HG03558 (cell line): Measurements from ENCODE around the gene CLPTM1.
"Not testable (repeated sequence)": the region's sequence is repeated elsewhere in the genome, so short reads cannot be mapped to it uniquely, and the experiment has no call there.

ENCODE experiments used
- ATAC-seq: cut with Tn5 transposase; IDR thresholded peaks from one replicate; pipeline ENCODE4 v1.9.1; 2021; ENCODE audit warnings: moderate number of reproducible peaks; ENCODE audit not compliant: unreplicated experiment; ENCODE audit errors: extremely low read depth

The CLPTM1 gene

DNA sequence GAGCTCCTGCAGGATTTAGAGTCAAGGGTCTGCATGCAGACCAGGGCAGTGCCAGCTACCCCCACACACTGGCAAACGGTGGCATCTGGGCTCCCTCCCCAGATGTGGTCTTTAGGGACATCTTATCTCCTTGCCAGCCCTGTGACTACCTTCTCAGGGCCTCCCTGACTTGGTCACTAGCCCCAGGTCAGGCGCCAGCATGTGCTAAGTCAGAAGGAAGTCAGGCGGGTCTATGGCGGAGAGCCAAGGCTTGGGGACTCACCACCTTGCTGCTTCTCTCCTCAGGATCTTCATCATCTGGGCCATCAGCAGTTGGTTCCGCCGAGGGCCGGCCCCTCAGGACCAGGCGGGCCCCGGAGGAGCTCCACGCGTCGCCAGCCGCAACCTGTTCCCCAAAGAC, 17.6 kb downstream of the CLPTM1 start:
- ATAC-seq: no peak

DNA sequence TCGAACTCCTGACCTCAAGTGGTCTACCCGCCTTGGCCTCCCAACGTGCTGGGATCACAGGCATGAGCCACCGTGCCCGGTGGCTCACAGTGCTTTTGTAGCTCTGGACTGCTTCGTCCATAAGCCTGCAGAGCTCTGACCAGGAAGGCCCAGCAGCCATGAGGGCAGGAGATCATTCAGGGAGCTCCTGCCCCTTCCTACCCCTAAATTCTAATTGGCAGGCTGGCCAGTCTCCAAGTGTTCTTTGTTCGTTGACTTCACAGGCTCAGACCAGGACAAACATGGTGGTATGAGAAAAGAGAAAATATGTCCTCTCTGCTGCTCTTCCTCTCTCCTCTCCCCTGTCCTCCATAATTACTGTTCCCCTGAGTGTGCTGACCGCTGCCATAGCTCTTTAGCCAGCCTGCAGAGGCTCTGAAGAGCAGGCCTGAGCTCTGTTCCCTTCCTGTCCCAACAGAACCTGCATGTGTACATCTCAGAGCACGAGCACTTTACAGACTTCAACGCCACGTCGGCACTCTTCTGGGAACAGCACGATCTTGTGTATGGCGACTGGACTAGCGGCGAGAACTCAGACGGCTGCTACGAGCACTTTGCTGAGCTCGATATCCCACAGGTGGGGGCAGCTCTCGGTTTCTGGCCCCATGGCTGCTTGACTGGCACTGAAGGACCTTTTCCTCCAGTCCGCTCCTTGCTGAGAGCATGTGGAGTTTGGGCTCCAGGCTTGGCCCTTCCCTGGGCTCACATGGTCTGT, 19.0 kb downstream of the CLPTM1 start:
- no peak for ATAC-seq

DNA sequence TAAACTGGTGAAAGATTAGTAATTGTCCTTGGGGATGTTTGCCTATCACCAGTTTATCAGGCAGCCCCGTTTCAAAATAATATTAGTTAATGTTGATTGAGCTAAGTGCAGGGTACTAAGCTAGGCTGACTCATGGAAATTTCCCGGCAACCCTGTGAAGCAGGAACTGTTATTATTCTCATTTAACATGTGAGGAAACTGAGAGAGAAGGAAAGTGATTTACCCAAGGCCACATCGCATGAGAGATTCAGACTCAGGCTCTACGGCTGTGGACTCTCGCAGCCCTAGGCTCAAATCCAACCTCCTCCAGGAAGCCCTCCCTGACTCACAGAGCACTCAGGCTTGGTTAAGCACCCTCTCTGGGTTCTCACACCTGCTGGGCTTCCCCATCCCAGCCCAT, 19.7 kb downstream of the CLPTM1 start:
- ATAC-seq: no peak

DNA sequence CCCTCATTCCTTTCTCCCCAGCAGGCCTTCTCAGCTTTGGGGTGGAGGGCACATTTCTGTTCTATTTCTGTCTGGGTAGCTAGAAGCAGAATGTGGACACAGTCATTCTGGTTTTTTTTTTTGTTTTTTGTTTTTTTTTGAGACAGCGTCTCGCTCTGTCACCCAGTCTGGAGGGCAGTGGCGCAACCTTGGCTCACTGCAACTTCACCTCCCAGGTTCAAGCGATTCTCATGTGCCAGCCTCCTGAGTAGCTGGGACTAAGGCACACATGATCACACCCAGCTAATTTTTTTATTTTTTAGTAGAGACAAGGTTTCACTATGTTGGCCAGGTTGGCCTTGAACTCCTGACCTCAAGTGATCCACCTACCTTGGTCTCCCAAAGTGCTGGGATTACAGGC, 20.3 kb downstream of the CLPTM1 start:
- ATAC-seq: no peak

DNA sequence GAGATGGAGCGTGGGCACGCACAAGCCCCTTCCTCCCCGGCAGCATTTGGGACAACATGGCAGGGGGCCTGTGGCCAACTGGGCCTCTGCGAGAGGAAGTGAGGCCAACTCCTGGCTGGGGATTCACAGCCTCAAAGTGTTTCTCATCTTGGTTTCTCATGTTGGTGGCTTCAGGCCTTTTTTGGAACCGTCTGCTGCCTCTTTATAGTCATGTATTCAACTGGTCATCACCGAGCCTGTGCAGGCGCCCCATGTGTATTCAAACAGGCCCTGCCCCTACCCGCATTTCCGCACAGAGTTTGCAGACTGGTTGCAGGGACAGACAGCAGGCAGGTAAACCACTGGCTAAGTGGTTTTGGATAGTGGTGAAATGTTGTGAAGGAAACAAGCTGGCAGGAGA, 28.8 kb downstream of the CLPTM1 start:
- no peak for ATAC-seq

DNA sequence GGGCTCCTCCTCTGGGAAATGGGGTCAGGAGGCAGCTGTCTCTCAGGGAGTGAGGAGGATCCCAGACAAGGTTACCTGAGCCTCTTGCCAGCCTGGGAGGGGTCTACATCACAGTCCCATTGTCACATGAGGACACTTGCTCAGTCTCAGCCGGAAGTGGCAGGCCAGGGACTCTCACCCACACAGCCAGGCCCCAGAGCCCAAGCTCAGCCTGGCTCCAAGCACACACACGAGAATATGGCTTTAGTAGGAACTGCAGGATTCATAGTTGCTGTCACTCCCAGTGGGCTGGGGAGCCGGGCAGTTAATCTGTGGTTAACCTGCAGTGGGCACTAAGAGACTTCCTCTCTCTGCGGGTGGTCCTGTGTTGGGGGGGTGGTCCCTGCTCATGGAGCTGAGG, 30.3 kb downstream of the CLPTM1 start:
- no peak for ATAC-seq

DNA sequence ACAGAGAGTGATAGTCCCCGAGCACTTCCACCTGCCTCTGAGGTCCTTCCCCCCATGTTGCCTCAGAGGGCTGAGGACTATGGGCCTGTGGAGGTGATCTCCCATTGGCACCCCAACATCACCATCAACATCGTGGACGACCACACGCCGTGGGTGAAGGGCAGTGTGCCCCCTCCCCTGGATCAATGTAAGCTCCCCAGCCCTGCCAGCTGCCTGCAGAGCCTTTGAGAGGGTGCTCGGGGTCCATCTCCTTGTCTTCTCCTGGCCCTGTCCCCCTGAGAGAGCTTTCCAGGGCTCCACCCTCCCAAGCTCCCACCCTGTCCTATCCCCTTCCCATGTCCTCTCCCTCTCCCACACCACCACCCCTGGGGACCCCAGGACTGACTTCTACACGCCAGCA, 31.2 kb downstream of the CLPTM1 start:
- ATAC-seq: no peak

DNA sequence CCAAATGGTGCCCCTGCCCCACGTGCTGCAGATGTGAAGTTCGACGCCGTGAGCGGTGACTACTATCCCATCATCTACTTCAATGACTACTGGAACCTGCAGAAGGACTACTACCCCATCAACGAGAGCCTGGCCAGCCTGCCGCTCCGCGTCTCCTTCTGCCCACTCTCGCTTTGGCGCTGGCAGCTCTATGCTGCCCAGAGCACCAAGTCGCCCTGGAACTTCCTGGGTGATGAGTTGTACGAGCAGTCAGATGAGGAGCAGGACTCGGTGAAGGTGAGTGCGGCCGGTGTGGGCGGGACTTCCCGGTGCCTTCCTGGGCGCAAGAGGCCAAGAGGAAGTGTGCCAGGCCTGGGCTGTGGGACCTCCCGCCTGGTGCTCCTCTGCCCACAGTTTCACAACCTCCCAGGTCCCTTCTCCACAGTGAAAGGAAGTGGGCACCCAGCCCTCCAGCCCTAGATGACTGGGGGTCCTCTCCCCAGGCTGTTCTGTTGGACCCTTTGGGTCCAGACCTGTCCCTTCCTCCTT, 32.0 kb downstream of the CLPTM1 start:
- ATAC-seq: no peak

DNA sequence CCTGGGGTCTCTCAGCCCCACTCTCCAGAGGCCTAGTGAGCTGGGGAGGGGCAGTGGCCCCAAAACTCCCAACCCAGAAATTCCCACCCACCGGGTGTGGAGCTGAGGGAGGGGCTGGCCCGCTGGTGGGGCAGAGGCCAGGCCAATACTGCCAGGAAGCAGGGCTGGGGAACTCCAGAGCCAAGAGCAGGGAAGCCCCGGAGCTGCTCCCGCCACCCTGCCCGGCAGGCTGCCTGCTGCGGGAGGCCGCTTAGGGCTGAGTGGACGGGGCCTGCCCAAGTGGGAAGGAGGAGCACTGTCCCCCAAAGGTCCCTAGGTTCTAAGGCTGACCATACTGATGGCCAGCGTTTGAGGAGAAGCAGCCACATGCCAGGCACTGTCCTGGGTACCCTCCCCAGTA, 33.1 kb downstream of the CLPTM1 start:
- ATAC-seq: no peak

DNA sequence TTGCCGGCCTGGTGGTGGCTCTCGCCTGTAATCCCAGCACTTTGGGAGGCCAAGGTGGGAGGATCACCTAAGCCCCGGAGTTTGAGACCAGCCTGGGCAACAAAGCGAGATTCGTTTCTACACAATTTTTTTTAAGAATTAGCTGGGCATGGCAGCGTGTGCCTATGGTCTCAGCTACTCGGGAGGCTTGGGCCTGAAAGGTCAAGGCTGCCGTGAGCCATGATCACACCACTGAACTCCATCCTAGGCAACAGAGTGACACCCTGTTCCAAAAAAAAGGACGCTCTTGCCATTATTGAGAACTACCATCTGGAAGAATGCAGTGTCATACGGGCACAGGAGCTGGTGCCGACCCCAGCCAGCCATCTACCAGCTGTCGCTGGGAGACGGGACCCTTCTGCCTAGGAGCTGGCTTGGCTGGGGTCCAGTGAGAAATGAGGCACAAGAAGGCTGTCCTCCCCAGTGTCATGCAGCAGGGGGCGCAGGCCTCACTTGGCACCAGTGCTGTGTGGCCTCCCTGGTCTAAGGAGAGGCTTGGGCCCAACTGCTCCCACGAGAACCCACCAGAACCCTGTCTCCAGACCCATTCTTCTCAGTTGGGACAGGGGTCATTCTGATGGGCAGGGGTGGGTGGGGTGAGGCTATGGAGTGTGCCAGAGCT, 33.8 kb downstream of the CLPTM1 start:
- no peak for ATAC-seq

DNA sequence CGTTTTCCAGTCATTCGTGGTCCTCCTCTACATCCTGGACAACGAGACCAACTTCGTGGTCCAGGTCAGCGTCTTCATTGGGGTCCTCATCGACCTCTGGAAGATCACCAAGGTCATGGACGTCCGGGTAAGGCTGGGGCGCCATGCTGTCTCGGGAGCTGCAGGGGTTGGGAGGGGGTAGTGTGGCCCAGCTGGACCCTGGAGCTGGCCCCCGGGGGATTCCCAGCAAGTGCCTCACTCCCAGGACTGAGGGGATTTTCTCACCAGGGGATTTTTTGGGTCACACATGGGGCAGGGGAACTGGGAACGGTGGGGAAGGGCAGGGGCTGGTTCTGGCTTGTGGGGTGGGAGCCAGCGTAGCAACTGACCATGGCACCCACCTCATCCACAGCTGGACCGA, 35.3 kb downstream of the CLPTM1 start:
- ATAC-seq: no peak

DNA sequence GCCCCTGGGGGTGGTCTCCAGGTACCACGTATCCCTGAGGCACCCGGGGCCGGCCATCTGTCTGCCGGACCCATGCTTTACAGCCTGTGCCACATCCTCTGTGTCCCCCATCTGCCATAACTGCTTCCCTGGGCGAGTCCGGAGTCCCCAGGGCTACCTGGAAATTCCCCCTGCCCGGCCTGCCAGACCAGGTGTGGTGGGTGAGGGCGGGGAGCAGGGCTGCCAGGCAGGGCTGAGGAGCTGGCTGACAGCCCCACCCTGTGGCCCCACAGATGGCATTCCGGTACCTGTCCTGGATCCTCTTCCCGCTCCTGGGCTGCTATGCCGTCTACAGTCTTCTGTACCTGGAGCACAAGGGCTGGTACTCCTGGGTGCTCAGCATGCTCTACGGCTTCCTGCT, 35.8 kb downstream of the CLPTM1 start:
- no peak for ATAC-seq

DNA sequence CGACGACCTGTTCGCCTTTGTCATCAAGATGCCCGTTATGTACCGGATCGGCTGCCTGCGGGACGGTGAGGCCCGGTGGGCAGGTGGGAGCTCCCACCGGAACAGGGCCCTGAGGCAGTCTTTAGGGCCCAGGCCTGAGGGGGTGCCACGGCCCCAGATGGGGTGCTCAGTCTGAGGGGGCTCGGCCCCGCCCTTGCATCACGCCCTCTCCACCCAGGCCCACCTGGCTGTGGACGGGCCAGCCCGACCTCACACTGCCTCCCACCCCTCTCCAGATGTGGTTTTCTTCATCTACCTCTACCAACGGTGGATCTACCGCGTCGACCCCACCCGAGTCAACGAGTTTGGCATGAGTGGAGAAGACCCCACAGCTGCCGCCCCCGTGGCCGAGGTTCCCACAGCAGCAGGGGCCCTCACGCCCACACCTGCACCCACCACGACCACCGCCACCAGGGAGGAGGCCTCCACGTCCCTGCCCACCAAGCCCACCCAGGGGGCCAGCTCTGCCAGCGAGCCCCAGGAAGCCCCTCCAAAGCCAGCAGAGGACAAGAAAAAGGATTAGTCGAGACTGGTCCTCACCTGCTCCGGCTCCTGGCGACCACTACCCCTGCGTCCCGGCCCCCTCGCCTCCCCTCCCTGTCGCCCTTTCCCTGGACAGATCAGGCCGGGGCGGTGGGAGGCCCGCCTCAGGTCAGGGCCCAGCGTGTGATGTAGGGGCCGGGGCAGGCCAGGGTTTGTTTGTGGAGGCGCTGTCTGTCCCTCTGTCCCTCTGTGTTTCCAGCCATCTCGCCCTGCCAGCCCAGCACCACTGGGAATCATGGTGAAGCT, 37.4 kb downstream of the CLPTM1 start:
- ATAC-seq: no peak

DNA sequence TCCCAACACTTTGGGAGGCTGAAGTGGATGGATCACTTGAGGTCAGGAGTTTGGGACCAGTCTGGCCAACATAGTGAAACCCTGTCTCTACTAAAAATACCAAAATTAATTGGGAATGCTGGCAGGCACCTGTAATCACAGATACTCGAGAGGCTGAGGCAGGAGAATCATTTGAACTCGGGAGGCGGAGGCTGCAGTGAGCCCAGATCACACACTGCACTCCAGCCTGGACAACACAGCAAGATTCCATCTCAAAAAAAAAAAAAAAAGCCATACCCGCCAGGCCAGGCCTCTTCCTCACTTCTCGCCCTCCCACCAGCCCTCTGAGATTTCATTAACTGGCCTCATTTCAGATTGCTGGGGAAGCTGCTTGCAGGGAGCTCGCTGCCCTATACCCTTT, 38.3 kb downstream of the CLPTM1 start:
- no peak for ATAC-seq

DNA sequence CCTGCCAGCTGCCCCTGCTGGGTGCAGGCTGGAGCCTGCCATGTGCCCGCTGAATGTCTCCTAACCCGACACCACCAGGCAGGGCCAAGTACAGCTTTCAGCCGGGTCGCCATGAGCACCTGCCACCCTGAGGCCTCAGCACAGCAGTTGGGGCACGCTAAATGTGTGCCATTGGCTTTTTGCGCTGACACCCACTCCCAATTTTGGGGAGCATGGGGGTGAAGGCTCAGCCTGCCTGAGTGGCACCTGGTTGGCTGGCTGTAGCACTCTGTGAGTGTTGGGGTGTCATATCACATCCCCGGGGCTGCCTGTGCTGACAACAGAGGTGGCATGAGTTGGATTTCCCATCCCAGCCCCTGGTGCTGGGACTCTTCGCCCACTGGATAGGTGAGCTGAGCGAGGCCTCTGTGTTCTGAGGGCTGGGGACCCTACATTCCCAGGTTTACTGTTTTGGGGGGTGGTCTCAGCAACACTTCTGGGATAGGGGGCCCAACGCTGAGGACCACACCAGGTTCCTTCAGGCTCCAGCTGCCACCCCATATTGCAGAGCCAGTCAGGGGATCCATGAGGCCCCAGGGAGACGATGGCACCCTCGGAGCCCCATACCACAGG, 38.9 kb downstream of the CLPTM1 start:
- no peak for ATAC-seq

DNA sequence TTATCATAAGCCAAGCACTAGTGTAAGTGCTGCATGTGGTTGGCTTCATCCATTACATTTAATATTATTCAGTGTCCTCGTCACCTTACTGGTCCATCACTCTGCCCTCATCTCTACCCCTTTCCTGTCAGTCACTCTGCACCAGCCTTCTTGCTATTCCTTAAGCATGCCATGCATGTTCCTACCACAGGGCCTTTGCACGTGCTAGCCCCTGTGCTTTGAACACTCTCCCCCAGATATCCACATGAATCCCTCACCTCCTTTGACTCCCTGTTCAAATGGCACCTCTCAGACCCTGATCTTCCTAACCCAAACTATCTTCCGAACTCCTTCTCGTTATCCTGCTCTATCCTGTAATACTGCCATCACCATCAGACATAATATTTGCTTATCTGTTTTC, 42.8 kb downstream of the CLPTM1 start:
- ATAC-seq: no peak

DNA sequence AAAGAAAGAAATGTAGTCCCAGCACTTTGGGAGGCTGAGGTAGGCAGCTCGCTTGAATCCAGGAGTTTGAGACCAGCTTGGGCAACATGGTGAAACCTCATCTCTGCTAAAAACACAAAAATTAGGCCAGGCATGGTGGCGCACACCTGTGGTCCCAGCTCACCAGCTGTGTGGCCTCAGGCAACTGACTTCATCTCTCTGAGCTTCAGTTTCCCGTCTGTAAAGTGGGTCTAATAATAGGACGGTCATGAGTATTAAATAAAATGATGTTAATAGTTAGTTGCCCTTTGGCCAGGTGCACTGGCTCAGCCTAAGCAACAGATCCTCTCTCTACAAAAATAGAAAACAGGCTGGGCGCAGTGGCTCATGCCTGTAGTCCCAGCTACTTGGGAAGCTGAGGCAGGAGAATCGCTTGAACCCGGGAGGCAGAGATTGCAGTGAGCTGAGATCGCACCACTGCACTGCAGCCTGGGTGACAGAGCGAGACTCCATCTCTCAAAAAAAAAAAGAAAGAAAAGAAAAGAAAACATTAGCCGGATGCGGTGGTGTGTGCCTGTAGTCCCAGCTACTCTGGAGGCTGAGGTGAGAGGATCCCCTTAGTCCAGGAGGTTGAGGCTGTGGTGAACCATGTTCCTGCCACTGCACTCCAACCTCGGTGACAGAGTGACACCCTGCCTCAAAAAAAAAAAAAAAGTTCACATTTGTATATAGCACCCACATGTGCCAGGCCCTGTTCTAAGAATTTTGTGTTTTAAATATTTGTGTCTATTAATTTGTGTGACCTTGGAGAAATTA, 44.1 kb downstream of the CLPTM1 start:
- ATAC-seq: not testable (repeated sequence)

DNA sequence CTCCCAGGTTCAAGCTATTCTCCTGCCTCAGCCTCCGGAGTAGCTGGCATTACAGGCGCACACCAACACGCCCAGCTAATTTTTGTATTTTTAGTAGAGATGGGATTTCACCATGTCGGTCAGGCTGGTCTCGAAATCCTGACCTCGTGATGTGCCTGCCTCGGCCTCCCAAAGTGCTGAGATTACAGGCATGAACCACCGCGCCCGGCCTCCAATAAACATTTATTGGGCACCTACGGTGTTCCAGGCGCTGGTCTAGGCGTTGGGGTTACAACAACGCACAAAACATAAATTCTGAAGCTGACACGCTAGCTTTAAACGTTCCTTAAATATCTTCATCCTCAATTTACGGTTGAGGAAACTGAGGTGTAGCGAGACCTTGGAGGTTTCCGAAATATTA, 45.5 kb downstream of the CLPTM1 start:
- ATAC-seq: not testable (repeated sequence)

DNA sequence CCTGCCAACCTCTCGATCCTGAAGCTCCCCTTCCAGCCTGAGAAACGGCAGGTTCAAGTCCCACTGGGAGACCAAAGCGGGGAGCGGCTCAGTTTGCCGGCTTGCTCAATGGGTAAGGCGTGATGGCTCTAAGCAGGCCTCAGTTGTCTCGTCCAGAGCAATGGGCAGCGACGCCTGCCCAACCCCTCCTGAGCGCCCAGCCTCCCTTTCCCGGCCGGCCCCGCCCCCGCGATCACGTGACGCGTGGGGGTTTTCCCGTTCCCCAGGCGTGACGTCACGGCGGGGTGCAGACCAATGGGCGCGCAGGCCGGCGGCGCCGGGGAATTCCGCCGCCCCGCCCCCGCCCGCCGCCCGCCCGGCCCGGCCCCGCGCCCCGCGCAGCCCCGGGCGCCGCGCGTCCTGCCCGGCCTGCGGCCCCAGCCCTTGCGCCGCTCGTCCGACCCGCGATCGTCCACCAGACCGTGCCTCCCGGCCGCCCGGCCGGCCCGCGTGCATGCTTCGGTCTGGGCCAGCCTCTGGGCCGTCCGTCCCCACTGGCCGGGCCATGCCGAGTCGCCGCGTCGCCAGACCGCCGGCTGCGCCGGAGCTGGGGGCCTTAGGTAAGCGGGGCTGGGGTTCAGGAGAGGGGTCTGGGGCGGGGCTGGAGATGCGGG, 46.0 kb downstream of the CLPTM1 start, which contains the start of gene RELB:
Gene RELB, plus strand, starts transcription at position 378 of the 653 bp plus-strand sequence. Its CDS starts 116 bp downstream, at position 494.
- ATAC-seq: peak; percentile 35
